Adipocyte (in vitro differentiated cells): ENCODE results near the gene PIK3R5.

Experiments
- DNase-seq: peaks from one replicate; pipeline ENCODE4 v3.0.0-alpha.2; 2015; ENCODE audit warnings: low read depth
- H3K27me3 ChIP-seq: replicated peaks from 2 replicates; pipeline ENCODE4 v1.7.0; 2013; ENCODE audit warnings: mild to moderate bottlenecking, low read length, moderate library complexity; ENCODE audit not compliant: control insufficient read depth, insufficient read depth
- H3K36me3 ChIP-seq: 2 replicates; pipeline ENCODE4 v1.7.0; 2013; ENCODE audit warnings: low read length, mild to moderate bottlenecking, moderate library complexity; ENCODE audit not compliant: control insufficient read depth, insufficient read depth, severe bottlenecking
- H3K4me1 ChIP-seq: 2 replicates; pipeline ENCODE4 v1.7.0; 2013; ENCODE audit warnings: mild to moderate bottlenecking, low read length, moderate library complexity; ENCODE audit not compliant: control insufficient read depth, insufficient read depth
- H3K4me3 ChIP-seq: 2 replicates; pipeline ENCODE4 v1.7.0; 2013; ENCODE audit warnings: mild to moderate bottlenecking, low read length, moderate library complexity
- H3K9ac ChIP-seq: 2 replicates; pipeline ENCODE4 v1.7.0; 2013; ENCODE audit warnings: mild to moderate bottlenecking, low read length, moderate library complexity
- H3K9me3 ChIP-seq: 2 replicates; pipeline ENCODE4 v1.7.0; 2013; ENCODE audit warnings: mild to moderate bottlenecking, low read length, moderate library complexity; ENCODE audit not compliant: control insufficient read depth

PIK3R5 gene

DNA sequence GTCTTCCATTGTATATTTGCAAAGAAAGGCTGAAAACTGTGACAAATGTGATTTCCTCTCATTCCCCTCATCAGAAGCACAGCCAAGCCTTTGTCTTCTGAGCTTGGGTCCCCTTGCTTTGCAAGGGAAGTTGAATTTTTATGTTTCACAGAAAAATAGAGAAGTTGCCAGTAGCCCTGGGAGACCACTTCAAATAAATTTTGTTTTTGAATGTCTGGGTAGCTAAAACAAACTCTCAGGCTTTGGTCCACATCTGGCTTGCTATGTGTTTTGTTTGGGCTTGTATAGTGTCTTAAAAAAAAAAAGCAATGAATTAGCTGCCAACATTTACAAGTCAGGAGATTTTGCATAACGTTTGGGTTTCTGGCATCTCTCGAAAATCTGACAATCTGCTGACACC lies 122.2 kb downstream of the PIK3R5 start:
- no peaks in the 10 kb centered on the region for H3K4me1 ChIP-seq
- H3K36me3 ChIP-seq = no peaks in the 10 kb centered on the region
- no peak overlapping the region for H3K4me3 ChIP-seq
- H3K27me3 ChIP-seq = peaks cover 24% of the 10 kb centered on the region
- no peak overlapping the region for H3K9ac ChIP-seq
- H3K9me3 ChIP-seq = peaks cover 6% of the 10 kb centered on the region
- no peak for DNase-seq

DNA sequence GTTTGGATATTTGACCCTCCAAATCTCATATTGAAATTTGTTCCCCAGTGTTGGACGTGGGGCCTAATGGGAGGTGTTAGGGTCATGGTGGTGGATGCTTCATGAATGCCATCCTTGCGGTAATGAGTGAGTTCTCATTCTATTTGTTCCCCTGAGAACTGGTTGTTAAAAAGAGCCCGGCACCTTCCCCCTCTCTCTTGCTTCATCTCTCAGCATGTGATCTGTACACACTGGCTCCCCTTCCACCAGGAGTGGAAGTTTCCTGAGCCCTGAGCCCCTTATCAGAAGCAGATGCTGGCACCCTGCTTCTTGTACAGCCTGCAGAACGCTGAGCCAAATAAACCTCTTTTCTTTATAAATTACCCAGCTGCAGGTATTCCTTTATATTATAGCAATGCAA lies 123.7 kb downstream of the PIK3R5 start:
- H3K27me3 ChIP-seq = peaks cover 34% of the 10 kb centered on the region
- no peaks in the 10 kb centered on the region for H3K4me1 ChIP-seq
- H3K9ac ChIP-seq = no peak overlapping the region
- no peak overlapping the region for H3K4me3 ChIP-seq
- DNase-seq = no peak
- no peaks in the 10 kb centered on the region for H3K36me3 ChIP-seq
- H3K9me3 ChIP-seq = peaks cover 6% of the 10 kb centered on the region

DNA sequence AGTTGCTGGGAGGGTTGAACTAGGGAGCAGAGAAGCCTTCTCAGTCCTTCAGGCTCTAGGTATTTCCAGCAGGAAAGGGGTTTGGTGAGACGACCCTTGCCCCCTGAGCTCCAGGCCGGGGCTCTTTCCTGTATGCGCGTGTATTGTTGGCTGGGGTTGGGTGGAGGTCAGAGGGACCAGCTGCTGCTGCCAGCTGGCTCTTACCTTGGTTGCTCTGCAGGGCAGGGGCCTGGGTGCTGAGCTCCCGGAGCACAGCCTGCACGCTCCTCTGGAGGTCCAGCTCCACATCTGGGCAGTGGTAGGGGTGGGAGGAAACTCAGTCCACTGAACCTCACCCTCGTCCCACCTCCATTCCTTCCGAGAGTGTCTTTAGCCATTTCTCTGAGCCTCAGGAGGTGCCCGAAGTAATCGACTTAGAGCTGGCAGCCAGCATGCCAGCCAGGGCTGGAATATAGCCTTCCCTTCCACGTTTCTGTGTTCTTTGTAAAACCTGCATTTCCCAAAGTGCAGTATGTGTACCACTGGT lies 126.0 kb downstream of the PIK3R5 start:
- Histone ChIP-seq H3K4me3 (no peak overlapping the region), H3K27me3 (peaks cover 39% of the 10 kb centered on the region), H3K4me1 (no peaks in the 10 kb centered on the region), H3K9ac (no peak overlapping the region), H3K9me3 (peaks cover 6% of the 10 kb centered on the region), H3K36me3 (no peaks in the 10 kb centered on the region)
- no peak for DNase-seq

DNA sequence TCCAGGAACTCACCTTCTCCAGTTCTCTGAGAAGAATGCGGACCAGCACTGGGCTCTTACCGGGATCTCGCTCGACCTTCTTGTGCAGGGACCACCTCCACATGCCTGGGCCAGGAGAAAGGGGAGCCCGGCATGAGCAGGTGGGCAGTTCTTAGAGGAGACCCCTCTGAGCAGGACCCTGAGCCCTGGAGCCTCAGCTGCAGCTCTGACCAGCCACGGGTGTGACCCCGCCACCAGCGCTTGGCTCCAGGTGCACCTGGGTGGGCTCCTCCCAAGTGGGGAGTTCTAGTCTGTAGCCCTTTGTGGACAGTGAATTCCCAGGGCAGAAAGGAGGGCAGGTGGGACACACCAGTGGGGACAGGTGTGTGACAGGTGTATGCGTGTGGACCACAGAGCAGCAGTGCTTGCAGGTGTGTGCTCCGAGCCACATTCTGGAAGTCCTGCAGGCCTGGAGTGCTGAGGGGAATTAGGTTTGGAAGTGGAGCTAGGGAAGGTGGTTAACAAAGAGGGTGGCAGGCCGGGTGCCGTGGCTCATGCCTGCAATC lies 126.9 kb downstream of the PIK3R5 start:
- Histone ChIP-seq H3K4me3 (no peak overlapping the region), H3K9me3 (peaks cover 6% of the 10 kb centered on the region)
- DNase-seq = no peak

DNA sequence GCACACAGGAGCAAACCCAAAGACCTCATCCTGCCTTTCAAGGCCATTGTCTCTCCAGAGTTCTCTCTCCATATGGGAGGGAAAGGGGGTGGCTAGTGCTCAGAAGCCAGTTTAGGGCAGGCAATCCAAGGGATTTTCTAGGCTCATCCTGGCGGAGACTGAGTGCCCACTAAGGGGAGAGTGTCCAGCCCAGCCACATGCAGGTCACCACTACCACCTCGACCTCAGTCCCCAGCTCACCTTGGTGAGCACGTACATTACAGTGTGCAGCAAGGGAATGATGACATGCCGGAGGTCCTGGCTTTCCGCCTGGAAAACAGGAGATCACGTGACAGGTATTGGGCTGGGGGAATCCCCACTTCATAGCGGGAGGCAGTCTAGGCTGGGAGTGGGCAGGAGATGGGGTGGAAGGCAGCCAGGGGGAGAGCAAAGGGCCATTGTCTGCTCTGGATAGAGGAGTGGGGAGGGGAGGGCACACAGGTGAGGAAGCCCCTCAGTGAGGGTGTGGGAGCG lies 127.9 kb downstream of the PIK3R5 start:
- Histone ChIP-seq H3K9me3 (peaks cover 6% of the 10 kb centered on the region), H3K27me3 (peaks cover 38% of the 10 kb centered on the region), H3K9ac (no peak overlapping the region), H3K36me3 (no peaks in the 10 kb centered on the region), H3K4me1 (no peaks in the 10 kb centered on the region), H3K4me3 (no peak overlapping the region)
- DNase-seq = no peak

More for the DNA sequence above, 126.9 kb downstream of the PIK3R5 start:
- Histone ChIP-seq H3K9ac (no peak overlapping the region), H3K4me1 (no peaks in the 10 kb centered on the region), H3K27me3 (peaks cover 36% of the 10 kb centered on the region), H3K36me3 (no peaks in the 10 kb centered on the region)

DNA sequence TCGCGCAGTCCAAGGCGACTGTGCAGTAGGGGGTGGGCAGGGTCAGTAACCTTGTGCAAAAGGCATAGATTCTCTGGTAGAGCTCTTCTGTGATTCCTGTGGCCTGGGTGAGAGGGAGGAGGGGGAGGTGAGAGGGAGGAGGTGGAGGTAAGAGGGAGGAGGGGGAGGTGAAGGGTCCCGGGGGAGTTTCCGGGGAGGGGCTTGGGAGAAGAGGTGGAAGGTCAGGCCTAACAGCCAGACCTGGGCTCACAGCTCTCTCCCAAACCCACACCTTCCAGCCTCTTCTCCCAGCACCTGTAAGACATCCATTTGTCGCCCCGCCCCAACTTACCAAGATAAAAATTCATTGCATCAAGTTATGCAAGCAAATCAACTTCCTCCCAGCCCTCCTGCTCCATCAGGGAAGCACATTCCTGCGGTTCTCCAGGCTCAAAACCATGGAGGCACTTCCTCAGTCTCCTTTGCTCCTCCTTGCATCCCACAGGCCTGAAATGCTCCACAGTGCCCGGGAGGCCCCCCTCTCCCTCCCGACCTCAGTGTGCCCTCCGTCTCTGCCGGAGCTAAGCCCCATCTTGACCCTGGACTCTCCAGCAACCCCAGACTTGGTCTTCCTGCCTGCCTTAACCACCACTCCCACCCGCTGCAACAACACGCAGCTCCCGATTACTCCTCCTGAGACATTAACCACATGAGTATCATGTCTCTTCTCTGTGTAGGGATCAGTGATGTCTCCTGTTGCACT lies 128.5 kb downstream of the PIK3R5 start:
- H3K4me1 ChIP-seq = no peaks in the 10 kb centered on the region
- no peaks in the 10 kb centered on the region for H3K36me3 ChIP-seq
- no peak for DNase-seq
- H3K9ac ChIP-seq = no peak overlapping the region
- no peaks in the 10 kb centered on the region for H3K9me3 ChIP-seq
- H3K4me3 ChIP-seq = no peak overlapping the region
- peaks cover 33% of the 10 kb centered on the region for H3K27me3 ChIP-seq

DNA sequence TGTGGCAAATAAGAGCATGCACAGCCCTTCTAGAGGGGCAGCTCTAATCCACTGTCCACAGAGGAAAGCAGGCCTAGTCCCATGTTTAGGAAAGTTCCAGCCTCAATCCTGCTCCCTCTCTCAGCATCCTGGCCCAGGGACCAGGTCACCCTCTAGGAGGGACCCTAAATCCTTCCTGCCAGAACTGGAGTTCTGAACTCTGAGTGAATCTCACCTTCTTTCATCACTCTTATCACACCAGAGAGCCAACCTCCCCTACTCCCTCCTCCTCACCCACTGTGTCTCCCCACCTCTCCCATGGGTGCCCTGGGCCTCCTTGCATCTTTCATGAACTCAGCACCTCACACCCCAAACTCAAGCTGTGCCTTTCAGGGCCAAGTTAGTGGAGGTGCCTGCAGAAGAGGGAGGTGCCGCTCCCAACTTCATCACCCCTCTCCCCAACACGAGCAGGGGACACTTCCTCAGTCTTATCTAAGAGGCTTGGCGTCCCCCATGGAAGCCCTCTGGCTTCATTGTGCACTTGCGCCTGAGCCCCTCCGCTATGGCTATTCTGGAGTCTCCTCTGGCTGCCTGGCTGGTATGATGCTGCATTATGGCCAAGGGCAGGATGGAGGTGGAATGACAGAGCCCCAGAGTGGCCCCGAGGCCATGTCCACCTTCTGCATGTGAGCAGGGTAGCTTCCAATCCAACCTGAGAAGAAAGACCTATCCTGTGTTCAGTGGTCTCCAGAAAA lies 129.7 kb downstream of the PIK3R5 start:
- no peak for DNase-seq
- H3K27me3 ChIP-seq = peaks cover 32% of the 10 kb centered on the region
- no peaks in the 10 kb centered on the region for H3K36me3 ChIP-seq
- no peaks in the 10 kb centered on the region for H3K9me3 ChIP-seq
- H3K4me3 ChIP-seq = no peak overlapping the region
- H3K9ac ChIP-seq = no peak overlapping the region
- H3K4me1 ChIP-seq = no peaks in the 10 kb centered on the region

DNA sequence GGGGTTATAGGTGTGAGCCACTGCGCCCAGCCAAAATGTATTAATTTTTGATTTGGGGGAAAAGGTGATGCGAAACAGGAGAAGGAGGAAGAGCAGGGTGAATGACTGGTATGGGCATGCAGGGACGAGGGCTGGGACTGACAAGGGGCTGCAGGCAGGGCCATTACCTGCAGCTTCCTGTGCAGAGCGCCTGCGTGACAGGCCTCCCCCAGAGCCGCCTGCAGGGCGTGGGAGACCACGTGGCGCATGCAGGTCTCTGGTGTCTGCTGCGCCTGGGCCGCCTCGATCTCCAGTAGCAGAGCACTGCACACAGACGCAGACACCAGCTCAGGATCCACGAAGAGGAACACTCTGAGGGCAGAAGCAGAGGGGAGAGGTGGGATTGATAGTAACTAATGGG lies 130.4 kb downstream of the PIK3R5 start:
- no peaks in the 10 kb centered on the region for H3K9me3 ChIP-seq
- no peak for DNase-seq
- H3K4me1 ChIP-seq = no peaks in the 10 kb centered on the region
- no peaks in the 10 kb centered on the region for H3K36me3 ChIP-seq
- H3K9ac ChIP-seq = no peak overlapping the region
- no peak overlapping the region for H3K4me3 ChIP-seq
- peaks cover 35% of the 10 kb centered on the region for H3K27me3 ChIP-seq

DNA sequence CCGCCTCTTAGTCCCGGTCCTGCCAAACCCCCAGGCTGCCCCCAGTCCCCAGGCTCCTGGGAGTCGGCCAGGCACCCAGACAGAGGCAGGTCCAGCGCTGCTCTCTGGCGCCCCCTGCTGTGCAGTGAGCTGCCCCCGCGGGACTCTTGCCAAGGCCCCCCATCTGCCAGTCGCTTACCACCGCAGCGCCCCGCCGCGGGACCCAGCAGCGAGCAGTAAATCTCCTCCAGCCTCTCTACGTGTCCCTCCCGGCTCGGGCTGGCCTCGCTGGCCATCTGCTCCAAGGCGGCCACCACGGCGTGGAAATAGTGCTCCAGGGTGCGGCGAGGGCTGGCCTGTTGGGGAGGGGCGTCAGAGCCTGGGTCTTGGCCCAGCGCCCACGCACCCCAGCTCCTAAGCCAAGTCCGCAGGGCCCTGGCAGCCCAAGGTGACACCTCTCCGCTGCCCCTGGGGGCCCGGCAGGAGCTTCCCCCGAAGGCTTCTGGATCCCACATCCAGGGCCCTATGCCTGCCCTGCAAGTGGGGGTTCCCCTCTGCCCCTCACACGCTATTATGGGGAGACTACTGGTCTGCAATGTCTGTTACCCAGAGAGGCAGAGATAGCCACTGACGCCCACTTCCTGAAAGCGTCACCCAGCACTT lies 132.7 kb downstream of the PIK3R5 start:
- DNase-seq = no peak
- Histone ChIP-seq H3K4me3 (no peak overlapping the region), H3K27me3 (peaks cover 33% of the 10 kb centered on the region), H3K9ac (no peak overlapping the region), H3K9me3 (no peaks in the 10 kb centered on the region), H3K36me3 (no peaks in the 10 kb centered on the region), H3K4me1 (no peaks in the 10 kb centered on the region)

DNA sequence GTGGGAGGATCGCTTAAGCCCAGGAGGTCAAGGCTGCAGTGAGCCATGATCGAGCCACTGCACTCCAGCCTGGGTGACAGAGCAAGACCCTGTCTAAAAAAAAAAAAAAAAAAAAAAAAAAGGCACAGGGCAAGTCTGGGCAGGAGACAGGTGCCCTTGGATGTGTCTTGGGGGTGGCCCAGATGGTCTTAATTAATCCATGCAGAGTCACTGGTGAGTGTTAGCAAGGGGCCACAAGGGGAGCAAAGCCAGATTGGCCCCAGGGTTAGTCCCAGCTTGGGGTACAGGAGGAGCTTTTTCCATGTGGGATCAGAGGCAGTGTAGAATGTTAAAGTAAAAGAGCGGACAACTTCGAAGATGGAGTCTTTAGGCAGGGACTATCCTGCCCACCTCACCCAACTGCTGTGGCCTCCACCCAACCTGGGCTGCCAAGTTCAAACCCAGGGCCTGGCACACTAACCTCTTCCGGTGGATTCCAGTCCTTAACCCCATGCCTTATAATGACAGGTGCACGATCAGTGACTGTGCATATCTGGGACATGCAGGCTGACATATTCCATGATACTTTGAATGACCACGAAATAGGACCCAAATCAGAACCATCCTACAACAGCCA lies 134.2 kb downstream of the PIK3R5 start:
- no peaks in the 10 kb centered on the region for H3K9me3 ChIP-seq
- no peaks in the 10 kb centered on the region for H3K4me1 ChIP-seq
- H3K4me3 ChIP-seq = no peak overlapping the region
- no peaks in the 10 kb centered on the region for H3K36me3 ChIP-seq
- no peak for DNase-seq
- no peak overlapping the region for H3K9ac ChIP-seq
- peaks cover 28% of the 10 kb centered on the region for H3K27me3 ChIP-seq
